Nephron progenitor cell (in vitro differentiated cells): ENCODE data around the gene SRPK1.

ENCODE experiments used
- DNase-seq: peaks from one replicate; pipeline ENCODE4 v3.0.0; 2021
- H3K27ac Mint-ChIP-seq: 2 replicates; pipeline ENCODE4 v1.8.0; 2021; ENCODE audit warnings: mild to moderate bottlenecking, moderate library complexity, mixed read lengths
- H3K27me3 Mint-ChIP-seq: 2 replicates; pipeline ENCODE4 v1.8.0; 2021; ENCODE audit warnings: mild to moderate bottlenecking, low read depth, mixed read lengths; ENCODE audit not compliant: poor library complexity
- H3K36me3 Mint-ChIP-seq: 2 replicates; pipeline ENCODE4 v1.8.0; 2021; ENCODE audit warnings: low read depth, mixed read lengths
- H3K4me1 Mint-ChIP-seq: 2 replicates; pipeline ENCODE4 v1.8.0; 2021; ENCODE audit warnings: mixed read lengths
- H3K4me3 Mint-ChIP-seq: 2 replicates; pipeline ENCODE4 v1.8.0; 2021; ENCODE audit warnings: mild to moderate bottlenecking, moderate library complexity, mixed read lengths
- H3K9me3 Mint-ChIP-seq: 2 replicates; pipeline ENCODE4 v1.8.0; 2021; ENCODE audit warnings: mild to moderate bottlenecking, moderate library complexity, mixed read lengths
- TF ChIP-seq, protein P1 (sequence below): fragments of 200-600 bp; sonication (generic); IDR thresholded peaks from 2 replicates; pipeline ENCODE4 v1.5.0; 2021; ENCODE audit warnings: antibody characterized with exemption

SRPK1 gene

DNA sequence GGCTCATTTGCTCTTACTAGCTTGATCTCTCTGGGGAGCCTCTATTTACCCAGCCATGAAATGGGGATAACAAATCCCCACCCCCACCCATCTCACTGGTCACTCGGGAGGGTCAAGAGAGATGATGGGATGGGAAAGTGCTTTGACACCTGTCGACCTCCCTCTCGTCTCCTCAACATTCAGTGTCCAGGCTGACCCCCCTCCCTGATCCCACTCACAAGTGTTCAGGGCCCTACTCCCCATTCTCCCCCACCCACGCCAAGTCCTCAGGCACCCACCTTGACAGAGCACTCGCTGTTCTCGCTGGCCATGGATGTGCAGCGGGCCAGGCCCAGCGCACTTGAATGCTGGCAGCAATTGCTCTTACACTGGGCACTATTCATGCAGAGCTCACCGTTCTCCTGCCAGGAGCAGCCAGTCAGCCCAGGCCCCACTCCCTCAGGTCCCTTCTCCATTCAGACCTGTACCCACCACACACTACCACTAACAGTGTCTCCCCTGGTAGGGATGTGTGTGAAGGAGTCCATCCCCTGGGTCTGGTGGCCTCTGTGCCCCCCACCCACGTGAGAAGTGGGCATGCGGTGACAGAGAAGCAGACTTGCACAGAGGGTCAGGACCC lies 125.3 kb downstream of the SRPK1 start:
- H3K4me1 Mint-ChIP-seq: peaks cover 12% of the 10 kb centered on the region
- no peaks in the 10 kb centered on the region for H3K9me3 Mint-ChIP-seq
- no peak for DNase-seq
- TF ChIP-seq, protein P1, sequence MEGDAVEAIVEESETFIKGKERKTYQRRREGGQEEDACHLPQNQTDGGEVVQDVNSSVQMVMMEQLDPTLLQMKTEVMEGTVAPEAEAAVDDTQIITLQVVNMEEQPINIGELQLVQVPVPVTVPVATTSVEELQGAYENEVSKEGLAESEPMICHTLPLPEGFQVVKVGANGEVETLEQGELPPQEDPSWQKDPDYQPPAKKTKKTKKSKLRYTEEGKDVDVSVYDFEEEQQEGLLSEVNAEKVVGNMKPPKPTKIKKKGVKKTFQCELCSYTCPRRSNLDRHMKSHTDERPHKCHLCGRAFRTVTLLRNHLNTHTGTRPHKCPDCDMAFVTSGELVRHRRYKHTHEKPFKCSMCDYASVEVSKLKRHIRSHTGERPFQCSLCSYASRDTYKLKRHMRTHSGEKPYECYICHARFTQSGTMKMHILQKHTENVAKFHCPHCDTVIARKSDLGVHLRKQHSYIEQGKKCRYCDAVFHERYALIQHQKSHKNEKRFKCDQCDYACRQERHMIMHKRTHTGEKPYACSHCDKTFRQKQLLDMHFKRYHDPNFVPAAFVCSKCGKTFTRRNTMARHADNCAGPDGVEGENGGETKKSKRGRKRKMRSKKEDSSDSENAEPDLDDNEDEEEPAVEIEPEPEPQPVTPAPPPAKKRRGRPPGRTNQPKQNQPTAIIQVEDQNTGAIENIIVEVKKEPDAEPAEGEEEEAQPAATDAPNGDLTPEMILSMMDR: no peak
- H3K27ac Mint-ChIP-seq: no peak overlapping the region
- peaks cover 8% of the 10 kb centered on the region for H3K27me3 Mint-ChIP-seq
- H3K36me3 Mint-ChIP-seq: no peaks in the 10 kb centered on the region
- no peak overlapping the region for H3K4me3 Mint-ChIP-seq

DNA sequence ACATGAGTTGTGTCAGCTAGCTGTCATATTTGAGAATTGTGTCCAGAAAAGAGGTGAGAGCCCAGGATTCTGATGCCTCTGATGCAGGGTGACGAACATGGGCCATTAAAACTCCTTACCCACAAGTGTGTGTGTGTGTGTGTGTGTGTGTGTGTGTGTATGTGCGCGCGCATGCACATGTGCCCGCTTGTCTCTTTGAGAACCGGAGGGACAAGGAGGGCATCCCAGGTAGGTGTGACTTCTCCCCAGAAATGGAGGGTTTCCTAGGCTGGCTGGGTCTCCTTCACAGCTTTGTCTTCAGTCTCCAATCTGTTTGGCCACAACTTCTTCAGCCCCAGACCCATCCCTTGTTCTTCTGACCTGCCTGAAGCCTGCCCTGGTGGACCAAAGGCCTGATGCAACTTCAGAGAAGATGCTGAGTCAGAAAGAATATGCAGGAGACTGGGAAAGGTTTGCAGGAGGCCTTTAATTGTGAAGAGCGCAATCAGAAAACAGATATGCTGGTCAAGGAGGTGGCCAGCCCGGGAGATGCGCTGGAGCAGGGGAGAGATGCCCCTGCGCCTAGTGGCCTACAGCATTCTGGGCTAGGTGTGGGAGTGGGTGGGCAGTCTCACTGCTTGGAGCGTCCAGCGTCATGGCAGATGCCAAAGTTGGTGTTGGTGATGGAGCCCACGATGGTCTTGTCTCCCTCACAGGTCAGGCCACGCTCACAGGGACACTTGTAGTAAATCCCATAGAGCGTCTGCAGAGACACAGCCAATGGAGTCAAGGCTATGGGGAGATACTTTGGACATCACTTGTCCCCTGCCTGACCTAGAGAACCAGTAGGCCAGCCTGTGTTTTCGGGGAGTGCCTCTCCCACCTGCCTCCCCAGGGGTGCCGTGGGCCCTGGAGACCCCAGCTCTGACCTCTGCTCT lies 126.1 kb downstream of the SRPK1 start:
- Mint-ChIP-seq H3K27me3 (peaks cover 9% of the 10 kb centered on the region), H3K27ac (no peak overlapping the region), H3K36me3 (no peaks in the 10 kb centered on the region), H3K9me3 (no peaks in the 10 kb centered on the region), H3K4me3 (no peak overlapping the region), H3K4me1 (peaks cover 12% of the 10 kb centered on the region)
- TF ChIP-seq, protein P1: no peak
- DNase-seq: no peak

DNA sequence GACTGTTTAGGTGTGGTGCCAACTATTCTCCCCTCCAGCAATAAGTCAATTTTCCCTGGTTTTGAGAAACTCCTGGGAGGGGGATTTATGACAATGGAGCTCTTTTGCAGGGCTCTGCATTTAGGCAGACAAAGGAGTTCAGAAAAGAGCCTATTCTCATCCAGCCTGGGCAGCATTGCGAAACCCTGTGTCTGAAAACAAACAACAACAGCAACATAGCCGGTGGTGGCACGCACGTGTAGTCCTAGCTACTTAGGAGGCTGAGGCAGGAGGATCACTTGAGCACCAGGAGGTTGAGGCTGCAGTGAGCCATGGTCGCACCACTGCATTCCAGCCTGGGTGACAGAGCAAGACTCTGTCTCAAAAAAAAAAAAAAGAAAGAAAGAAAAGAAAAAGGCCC lies 130.2 kb downstream of the SRPK1 start:
- TF ChIP-seq, protein P1: no peak
- no peak overlapping the region for H3K27ac Mint-ChIP-seq

DNA sequence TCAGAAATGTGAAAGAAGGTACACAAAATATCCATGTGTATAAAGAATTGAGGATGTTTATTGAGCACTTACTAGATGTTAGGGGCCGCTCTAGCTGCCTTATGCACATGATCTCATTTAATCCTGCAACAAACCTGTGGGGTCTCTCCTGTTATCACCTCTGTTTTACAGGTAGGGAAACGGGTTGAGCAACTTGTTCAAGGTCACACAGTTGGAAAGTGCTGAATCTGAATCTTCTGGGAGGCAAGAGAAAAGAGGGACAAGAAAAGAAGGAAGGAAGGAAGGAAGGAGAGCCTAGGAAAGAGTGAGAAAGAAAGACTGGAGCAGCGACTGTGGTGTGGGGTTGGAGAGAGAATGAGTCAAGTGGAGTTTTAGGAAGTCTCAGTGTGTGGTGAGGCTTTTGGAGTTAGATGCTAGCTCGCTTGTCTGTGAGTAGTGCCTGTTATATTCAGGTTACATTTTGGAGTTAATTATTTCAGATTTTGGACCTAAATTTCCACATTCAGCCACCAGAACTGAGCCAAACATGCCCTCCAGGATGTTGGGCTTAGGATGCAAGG lies 132.4 kb downstream of the SRPK1 start:
- no peaks in the 10 kb centered on the region for H3K36me3 Mint-ChIP-seq
- no peak overlapping the region for H3K27ac Mint-ChIP-seq
- H3K4me1 Mint-ChIP-seq: no peaks in the 10 kb centered on the region

More for the DNA sequence above, 130.2 kb downstream of the SRPK1 start:
- H3K4me1 Mint-ChIP-seq: no peaks in the 10 kb centered on the region
- H3K4me3 Mint-ChIP-seq: no peak overlapping the region
- DNase-seq: no peak
- H3K9me3 Mint-ChIP-seq: no peaks in the 10 kb centered on the region
- peaks cover 30% of the 10 kb centered on the region for H3K27me3 Mint-ChIP-seq
- H3K36me3 Mint-ChIP-seq: no peaks in the 10 kb centered on the region

DNA sequence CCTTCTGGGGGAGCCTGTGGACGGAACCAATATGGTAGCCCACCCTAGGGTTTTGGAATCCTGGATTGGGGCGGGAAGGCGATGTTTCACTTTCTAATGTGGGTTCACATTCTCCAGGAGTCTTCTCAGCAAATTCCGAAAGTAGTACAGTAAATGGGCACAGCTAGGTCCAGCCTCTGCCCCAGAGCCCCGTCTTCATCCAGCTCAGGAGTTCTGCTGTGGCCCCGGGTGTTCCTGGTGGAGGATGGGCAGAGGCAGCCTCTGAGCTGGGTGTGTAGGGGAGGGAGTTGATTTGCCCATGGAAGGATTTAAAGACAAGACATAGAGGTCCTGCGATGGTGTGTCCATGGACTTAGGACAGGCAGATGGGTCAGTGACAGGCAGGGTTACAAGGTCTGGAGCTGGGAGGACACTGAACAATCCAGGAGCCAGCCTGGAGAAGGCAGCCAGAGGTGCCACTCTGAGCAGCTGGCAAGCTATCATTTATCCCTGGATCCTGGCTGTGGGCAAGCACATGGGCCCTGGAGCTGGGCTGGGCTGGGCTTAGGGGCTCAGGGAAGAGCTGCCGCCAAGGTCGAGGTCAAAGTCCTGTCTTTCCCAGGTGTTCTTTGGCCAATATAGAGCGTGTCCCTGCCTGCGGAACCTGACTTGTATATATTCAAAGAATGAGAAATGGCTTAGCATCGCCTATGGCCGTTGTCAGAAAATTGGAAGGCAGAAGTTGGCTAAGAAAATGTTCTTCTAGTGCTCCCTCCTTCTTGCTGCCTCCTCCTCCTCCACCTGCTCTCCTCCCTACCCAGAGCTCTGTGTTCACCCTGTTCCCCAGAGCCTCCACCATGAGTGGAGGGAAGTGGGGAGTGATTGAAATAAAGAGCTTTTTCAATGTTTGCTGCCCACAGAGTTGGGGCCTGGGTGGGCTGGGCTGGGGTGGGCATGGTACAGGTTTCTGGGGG lies 133.4 kb downstream of the SRPK1 start:
- Mint-ChIP-seq H3K27me3 (peaks cover 37% of the 10 kb centered on the region), H3K9me3 (no peaks in the 10 kb centered on the region), H3K4me3 (no peak overlapping the region), H3K36me3 (no peaks in the 10 kb centered on the region), H3K4me1 (no peaks in the 10 kb centered on the region), H3K27ac (no peak overlapping the region)
- no peak for DNase-seq
- TF ChIP-seq, protein P1: no peak

More for the DNA sequence above, 132.4 kb downstream of the SRPK1 start:
- H3K9me3 Mint-ChIP-seq: no peaks in the 10 kb centered on the region
- TF ChIP-seq, protein P1: no peak
- H3K27me3 Mint-ChIP-seq: peaks cover 37% of the 10 kb centered on the region
- no peak for DNase-seq
- H3K4me3 Mint-ChIP-seq: no peak overlapping the region
